ENCODE results near the gene TEX29. TPM values are rescaled to one million over a fixed set of nuclear protein-coding genes. Genes with fewer than 3 reads are reported as not detected.

The TEX29 gene
- total RNA-seq, 1 donor from 2014 or later = 0.70 TPM

- no peak overlapping the region for H3K4me3 Mint-ChIP-seq (ENCODE audit: unreplicated experiment)
- peaks cover 36% of the 10 kb centered on the region for H3K36me3 Mint-ChIP-seq (ENCODE audit: low read depth)
- DNase-seq (ENCODE audit: low spot score) = no peak
- no peaks in the 10 kb centered on the region for H3K9me3 Mint-ChIP-seq (ENCODE audit: low read depth)
- H3K27me3 Mint-ChIP-seq (ENCODE audit: low read depth) = no peaks in the 10 kb centered on the region
- H3K27ac Mint-ChIP-seq (ENCODE audit: unreplicated experiment) = no peak overlapping the region
- TF ChIP-seq CTCF (IDR thresholded peaks at IDR 0.05) = no peak
- H3K4me1 Mint-ChIP-seq (ENCODE audit: low read depth) = no peaks in the 10 kb centered on the region
Measured at GRCh38 chr13:111342721-111343120, 22.3 kb downstream of the TEX29 start.

GRCh38 chr13:111343186-111343805 lies 22.9 kb downstream of the TEX29 start:
- Mint-ChIP-seq H3K36me3 (ENCODE audit: low read depth) (peaks cover 33% of the 10 kb centered on the region), H3K27me3 (ENCODE audit: low read depth) (no peaks in the 10 kb centered on the region), H3K4me1 (ENCODE audit: low read depth) (no peaks in the 10 kb centered on the region), H3K27ac (ENCODE audit: unreplicated experiment) (no peak overlapping the region), H3K9me3 (ENCODE audit: low read depth) (no peaks in the 10 kb centered on the region), H3K4me3 (ENCODE audit: unreplicated experiment) (no peak overlapping the region)
- no peak for DNase-seq (ENCODE audit: low spot score)
- TF ChIP-seq CTCF (IDR thresholded peaks at IDR 0.05) = no peak

GRCh38 chr13:111344471-111345191 lies 24.2 kb downstream of the TEX29 start:
- no peak overlapping the region for H3K4me3 Mint-ChIP-seq (ENCODE audit: unreplicated experiment)
- no peaks in the 10 kb centered on the region for H3K27me3 Mint-ChIP-seq (ENCODE audit: low read depth)

GRCh38 chr13:111345682-111346081 lies 25.2 kb downstream of the TEX29 start:
- no peaks in the 10 kb centered on the region for H3K9me3 Mint-ChIP-seq (ENCODE audit: low read depth)
- DNase-seq (ENCODE audit: low spot score) = no peak
- no peaks in the 10 kb centered on the region for H3K27me3 Mint-ChIP-seq (ENCODE audit: low read depth)
- H3K27ac Mint-ChIP-seq (ENCODE audit: unreplicated experiment) = no peak overlapping the region
- TF ChIP-seq CTCF (IDR thresholded peaks at IDR 0.05) = no peak
- H3K4me1 Mint-ChIP-seq (ENCODE audit: low read depth) = no peaks in the 10 kb centered on the region
- H3K4me3 Mint-ChIP-seq (ENCODE audit: unreplicated experiment) = no peak overlapping the region
- peaks cover 39% of the 10 kb centered on the region for H3K36me3 Mint-ChIP-seq (ENCODE audit: low read depth)

More at GRCh38 chr13:111344471-111345191, 24.2 kb downstream of the TEX29 start:
- DNase-seq (ENCODE audit: low spot score) = no peak
- Mint-ChIP-seq H3K27ac (ENCODE audit: unreplicated experiment) (no peak overlapping the region), H3K4me1 (ENCODE audit: low read depth) (no peaks in the 10 kb centered on the region), H3K9me3 (ENCODE audit: low read depth) (no peaks in the 10 kb centered on the region), H3K36me3 (ENCODE audit: low read depth) (peaks cover 34% of the 10 kb centered on the region)
- TF ChIP-seq CTCF (IDR thresholded peaks at IDR 0.05) = peak; percentile 28

- H3K27ac Mint-ChIP-seq (ENCODE audit: unreplicated experiment) = no peak overlapping the region
- no peaks in the 10 kb centered on the region for H3K4me1 Mint-ChIP-seq (ENCODE audit: low read depth)
- DNase-seq (ENCODE audit: low spot score) = no peak
- TF ChIP-seq CTCF (IDR thresholded peaks at IDR 0.05) = no peak
- no peaks in the 10 kb centered on the region for H3K9me3 Mint-ChIP-seq (ENCODE audit: low read depth)
- H3K27me3 Mint-ChIP-seq (ENCODE audit: low read depth) = no peaks in the 10 kb centered on the region
- no peak overlapping the region for H3K4me3 Mint-ChIP-seq (ENCODE audit: unreplicated experiment)
- H3K36me3 Mint-ChIP-seq (ENCODE audit: low read depth) = peaks cover 39% of the 10 kb centered on the region
Measured at GRCh38 chr13:111346101-111346680, 25.7 kb downstream of the TEX29 start.
